H1 (cell line): ENCODE results near the gene KDM2A. TPM values are rescaled to one million over a fixed set of nuclear protein-coding genes. Genes with fewer than 3 reads are reported as not detected.

Source experiments
- EGR1 ChIP-seq: IDR thresholded peaks from 2 replicates; pipeline ENCODE4 v1.6.1; 2011; ENCODE audit warnings: low read depth, low read length, borderline replicate concordance
- FOSL1 ChIP-seq: IDR thresholded peaks from 2 replicates; pipeline ENCODE4 v1.6.1; 2011; ENCODE audit warnings: mild to moderate bottlenecking, low read depth, low read length, moderate library complexity; ENCODE audit not compliant: insufficient read depth
- NRF1 ChIP-seq: IDR thresholded peaks from 2 replicates; pipeline ENCODE4 v1.6.1; 2011; ENCODE audit warnings: mild to moderate bottlenecking, low read depth, low read length, improper control_type of control experiment
- PHF8 ChIP-seq: fragments of 200-600 bp; sonication (generic); conservative IDR thresholded peaks from 2 replicates; pipeline ENCODE4 v1.7.1; 2012; ENCODE audit warnings: low read depth, mild to moderate bottlenecking, inconsistent platforms, low read length, moderate library complexity
- SRF ChIP-seq: IDR thresholded peaks from 2 replicates; pipeline ENCODE4 v1.6.1; 2011; ENCODE audit warnings: mild to moderate bottlenecking, low read depth, low read length, moderate library complexity
- polyA plus RNA-seq, 7 experiments: library from polyadenylated mRNA; depleted of rRNA in 3 of 7; stranded (reverse) in 5 of 7; unstranded in 2 of 7; fragments of >200 nt in 5 of 7; fragments of 200-250 nt in 2 of 7; gene quantifications; 1 replicate in 5 of 7; 2 replicates in 1 of 7; 4 replicates in 1 of 7; pipeline versions ENCODE4 v1.2.1 to v1.2.3, GENCODE V29; 2011 to 2013; ENCODE audit warnings: missing spikeins in 2 of 7, mixed read lengths in 2 of 7
- total RNA-seq: library from RNA; stranded (reverse); fragmentation: NEBNext Ultra II Directional; extraction: Animal tissue kit (Norgen Biotek cat#: 25700); gene quantifications from 2 replicates; pipeline ENCODE4 v1.2.1, GENCODE V29; 2021
- TF ChIP-seq, protein P1 (sequence below): fragments of 300-600 bp; sonication (generic); IDR thresholded peaks from 2 replicates; pipeline ENCODE4 v1.7.1; 2012; ENCODE audit warnings: low read length, moderate library complexity, mild to moderate bottlenecking, inconsistent platforms; ENCODE audit not compliant: insufficient replicate concordance
- TF ChIP-seq, protein P2 (sequence below): IDR thresholded peaks from 2 replicates; pipeline ENCODE4 v1.6.1; 2012; ENCODE audit warnings: inconsistent platforms

KDM2A gene
- total and polyA plus RNA-seq, 2 of the 8 experiments (the other 6 are each of a cell fraction or from before 2014, with no cell fraction given), result 55.4 to 66.2 TPM

DNA sequence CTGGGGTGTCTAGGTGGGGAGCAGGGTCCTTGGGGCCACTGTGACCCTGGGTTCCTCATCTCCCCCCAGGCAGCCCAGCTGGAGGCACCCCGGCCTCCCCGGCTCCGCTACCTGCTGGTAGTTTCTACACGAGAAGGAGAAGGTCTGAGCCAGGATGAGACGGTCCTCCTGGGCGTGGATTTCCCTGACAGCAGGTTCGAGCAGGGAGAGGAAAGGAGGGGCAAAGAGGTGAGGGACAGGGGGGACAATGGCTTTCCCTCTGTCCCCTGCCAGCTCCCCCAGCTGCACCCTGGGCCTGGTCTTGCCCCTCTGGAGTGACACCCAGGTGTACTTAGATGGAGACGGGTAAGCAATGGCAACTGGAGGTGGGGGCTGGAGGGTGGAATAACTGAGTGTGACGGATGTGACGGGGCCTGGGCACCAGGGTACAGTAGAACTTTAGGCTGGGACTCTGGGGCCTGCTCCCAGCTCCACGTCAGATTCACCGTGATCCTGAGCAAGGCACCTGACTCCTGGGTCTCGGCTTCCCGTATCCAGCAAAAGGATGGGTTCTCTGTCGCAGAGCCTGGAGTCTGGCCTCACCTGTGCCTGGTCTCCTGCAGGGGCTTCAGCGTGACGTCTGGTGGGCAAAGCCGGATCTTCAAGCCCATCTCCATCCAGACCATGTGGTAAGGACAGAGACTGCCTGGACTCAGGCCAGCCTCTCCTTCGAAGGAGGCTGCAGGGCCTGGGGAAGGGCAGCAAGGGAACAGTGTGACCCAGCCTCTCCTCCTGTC lies 187.9 kb downstream of the KDM2A start (continued):
- TF ChIP-seq, protein P1, sequence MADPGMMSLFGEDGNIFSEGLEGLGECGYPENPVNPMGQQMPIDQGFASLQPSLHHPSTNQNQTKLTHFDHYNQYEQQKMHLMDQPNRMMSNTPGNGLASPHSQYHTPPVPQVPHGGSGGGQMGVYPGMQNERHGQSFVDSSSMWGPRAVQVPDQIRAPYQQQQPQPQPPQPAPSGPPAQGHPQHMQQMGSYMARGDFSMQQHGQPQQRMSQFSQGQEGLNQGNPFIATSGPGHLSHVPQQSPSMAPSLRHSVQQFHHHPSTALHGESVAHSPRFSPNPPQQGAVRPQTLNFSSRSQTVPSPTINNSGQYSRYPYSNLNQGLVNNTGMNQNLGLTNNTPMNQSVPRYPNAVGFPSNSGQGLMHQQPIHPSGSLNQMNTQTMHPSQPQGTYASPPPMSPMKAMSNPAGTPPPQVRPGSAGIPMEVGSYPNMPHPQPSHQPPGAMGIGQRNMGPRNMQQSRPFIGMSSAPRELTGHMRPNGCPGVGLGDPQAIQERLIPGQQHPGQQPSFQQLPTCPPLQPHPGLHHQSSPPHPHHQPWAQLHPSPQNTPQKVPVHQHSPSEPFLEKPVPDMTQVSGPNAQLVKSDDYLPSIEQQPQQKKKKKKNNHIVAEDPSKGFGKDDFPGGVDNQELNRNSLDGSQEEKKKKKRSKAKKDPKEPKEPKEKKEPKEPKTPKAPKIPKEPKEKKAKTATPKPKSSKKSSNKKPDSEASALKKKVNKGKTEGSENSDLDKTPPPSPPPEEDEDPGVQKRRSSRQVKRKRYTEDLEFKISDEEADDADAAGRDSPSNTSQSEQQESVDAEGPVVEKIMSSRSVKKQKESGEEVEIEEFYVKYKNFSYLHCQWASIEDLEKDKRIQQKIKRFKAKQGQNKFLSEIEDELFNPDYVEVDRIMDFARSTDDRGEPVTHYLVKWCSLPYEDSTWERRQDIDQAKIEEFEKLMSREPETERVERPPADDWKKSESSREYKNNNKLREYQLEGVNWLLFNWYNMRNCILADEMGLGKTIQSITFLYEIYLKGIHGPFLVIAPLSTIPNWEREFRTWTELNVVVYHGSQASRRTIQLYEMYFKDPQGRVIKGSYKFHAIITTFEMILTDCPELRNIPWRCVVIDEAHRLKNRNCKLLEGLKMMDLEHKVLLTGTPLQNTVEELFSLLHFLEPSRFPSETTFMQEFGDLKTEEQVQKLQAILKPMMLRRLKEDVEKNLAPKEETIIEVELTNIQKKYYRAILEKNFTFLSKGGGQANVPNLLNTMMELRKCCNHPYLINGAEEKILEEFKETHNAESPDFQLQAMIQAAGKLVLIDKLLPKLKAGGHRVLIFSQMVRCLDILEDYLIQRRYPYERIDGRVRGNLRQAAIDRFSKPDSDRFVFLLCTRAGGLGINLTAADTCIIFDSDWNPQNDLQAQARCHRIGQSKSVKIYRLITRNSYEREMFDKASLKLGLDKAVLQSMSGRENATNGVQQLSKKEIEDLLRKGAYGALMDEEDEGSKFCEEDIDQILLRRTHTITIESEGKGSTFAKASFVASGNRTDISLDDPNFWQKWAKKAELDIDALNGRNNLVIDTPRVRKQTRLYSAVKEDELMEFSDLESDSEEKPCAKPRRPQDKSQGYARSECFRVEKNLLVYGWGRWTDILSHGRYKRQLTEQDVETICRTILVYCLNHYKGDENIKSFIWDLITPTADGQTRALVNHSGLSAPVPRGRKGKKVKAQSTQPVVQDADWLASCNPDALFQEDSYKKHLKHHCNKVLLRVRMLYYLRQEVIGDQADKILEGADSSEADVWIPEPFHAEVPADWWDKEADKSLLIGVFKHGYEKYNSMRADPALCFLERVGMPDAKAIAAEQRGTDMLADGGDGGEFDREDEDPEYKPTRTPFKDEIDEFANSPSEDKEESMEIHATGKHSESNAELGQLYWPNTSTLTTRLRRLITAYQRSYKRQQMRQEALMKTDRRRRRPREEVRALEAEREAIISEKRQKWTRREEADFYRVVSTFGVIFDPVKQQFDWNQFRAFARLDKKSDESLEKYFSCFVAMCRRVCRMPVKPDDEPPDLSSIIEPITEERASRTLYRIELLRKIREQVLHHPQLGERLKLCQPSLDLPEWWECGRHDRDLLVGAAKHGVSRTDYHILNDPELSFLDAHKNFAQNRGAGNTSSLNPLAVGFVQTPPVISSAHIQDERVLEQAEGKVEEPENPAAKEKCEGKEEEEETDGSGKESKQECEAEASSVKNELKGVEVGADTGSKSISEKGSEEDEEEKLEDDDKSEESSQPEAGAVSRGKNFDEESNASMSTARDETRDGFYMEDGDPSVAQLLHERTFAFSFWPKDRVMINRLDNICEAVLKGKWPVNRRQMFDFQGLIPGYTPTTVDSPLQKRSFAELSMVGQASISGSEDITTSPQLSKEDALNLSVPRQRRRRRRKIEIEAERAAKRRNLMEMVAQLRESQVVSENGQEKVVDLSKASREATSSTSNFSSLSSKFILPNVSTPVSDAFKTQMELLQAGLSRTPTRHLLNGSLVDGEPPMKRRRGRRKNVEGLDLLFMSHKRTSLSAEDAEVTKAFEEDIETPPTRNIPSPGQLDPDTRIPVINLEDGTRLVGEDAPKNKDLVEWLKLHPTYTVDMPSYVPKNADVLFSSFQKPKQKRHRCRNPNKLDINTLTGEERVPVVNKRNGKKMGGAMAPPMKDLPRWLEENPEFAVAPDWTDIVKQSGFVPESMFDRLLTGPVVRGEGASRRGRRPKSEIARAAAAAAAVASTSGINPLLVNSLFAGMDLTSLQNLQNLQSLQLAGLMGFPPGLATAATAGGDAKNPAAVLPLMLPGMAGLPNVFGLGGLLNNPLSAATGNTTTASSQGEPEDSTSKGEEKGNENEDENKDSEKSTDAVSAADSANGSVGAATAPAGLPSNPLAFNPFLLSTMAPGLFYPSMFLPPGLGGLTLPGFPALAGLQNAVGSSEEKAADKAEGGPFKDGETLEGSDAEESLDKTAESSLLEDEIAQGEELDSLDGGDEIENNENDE, result no peak
- TF ChIP-seq PHF8 (no peak), NRF1 (no peak), EGR1 (no peak), FOSL1 (no peak), SRF (no peak)
- TF ChIP-seq, protein P2, sequence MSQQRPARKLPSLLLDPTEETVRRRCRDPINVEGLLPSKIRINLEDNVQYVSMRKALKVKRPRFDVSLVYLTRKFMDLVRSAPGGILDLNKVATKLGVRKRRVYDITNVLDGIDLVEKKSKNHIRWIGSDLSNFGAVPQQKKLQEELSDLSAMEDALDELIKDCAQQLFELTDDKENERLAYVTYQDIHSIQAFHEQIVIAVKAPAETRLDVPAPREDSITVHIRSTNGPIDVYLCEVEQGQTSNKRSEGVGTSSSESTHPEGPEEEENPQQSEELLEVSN, result no peak
